Glutamatergic neuron (in vitro differentiated cells): ENCODE results near the gene XRCC4. TPM values are rescaled to one million over a fixed set of nuclear protein-coding genes. Genes with fewer than 3 reads are reported as not detected.

ENCODE experiments used
- DNase-seq: peaks from one replicate; pipeline ENCODE4 v3.0.0; 2022
- H3K27ac Mint-ChIP-seq: one replicate; pipeline ENCODE4 v1.8.0; 2020; ENCODE audit warnings: mild to moderate bottlenecking, mixed read lengths, inconsistent platforms; ENCODE audit not compliant: unreplicated experiment
- H3K27me3 Mint-ChIP-seq: one replicate; pipeline ENCODE4 v1.8.0; 2020; ENCODE audit warnings: mild to moderate bottlenecking, moderate library complexity, mixed read lengths, inconsistent platforms; ENCODE audit not compliant: unreplicated experiment
- H3K36me3 Mint-ChIP-seq: one replicate; pipeline ENCODE4 v1.8.0; 2020; ENCODE audit warnings: mild to moderate bottlenecking, mixed read lengths, inconsistent platforms; ENCODE audit not compliant: unreplicated experiment
- H3K4me1 Mint-ChIP-seq: one replicate; pipeline ENCODE4 v1.8.0; 2020; ENCODE audit warnings: mild to moderate bottlenecking, low read depth, mixed read lengths, inconsistent platforms; ENCODE audit not compliant: unreplicated experiment
- H3K4me3 Mint-ChIP-seq: one replicate; pipeline ENCODE4 v1.8.0; 2020; ENCODE audit warnings: mild to moderate bottlenecking, mixed read lengths, inconsistent platforms; ENCODE audit not compliant: unreplicated experiment
- H3K9me3 Mint-ChIP-seq: one replicate; pipeline ENCODE4 v1.8.0; 2020; ENCODE audit warnings: mild to moderate bottlenecking, moderate library complexity, mixed read lengths, inconsistent platforms; ENCODE audit not compliant: unreplicated experiment
- CTCF ChIP-seq: fragments of 200-600 bp; sonication (generic); IDR thresholded peaks from one replicate; pipeline ENCODE4 v1.5.0; 2021; ENCODE audit not compliant: partially characterized antibody, unreplicated experiment
- total RNA-seq: library from RNA; stranded (reverse); fragmentation: NEBNext Ultra II Directional; extraction: Animal tissue kit (Norgen Biotek cat#: 25700); gene quantifications from one replicate; pipeline ENCODE4 v1.2.1, GENCODE V29; 2021; ENCODE audit not compliant: unreplicated experiment

The XRCC4 gene
- total RNA-seq, 1 donor from 2014 or later = 5.9 TPM

GRCh38 chr5:83192947-83193346 lies 115.6 kb downstream of the XRCC4 start:
- peaks cover 4% of the 10 kb centered on the region for H3K4me1 Mint-ChIP-seq
- no peaks in the 10 kb centered on the region for H3K27me3 Mint-ChIP-seq

GRCh38 chr5:83197326-83197967 lies 120.1 kb downstream of the XRCC4 start:
- DNase-seq = no peak
- no peak for TF ChIP-seq CTCF
- Mint-ChIP-seq H3K36me3 (no peaks in the 10 kb centered on the region), H3K4me3 (peak overlapping the region; percentile 48), H3K9me3 (no peaks in the 10 kb centered on the region), H3K4me1 (peaks cover 16% of the 10 kb centered on the region), H3K27me3 (no peaks in the 10 kb centered on the region), H3K27ac (peak overlapping the region; percentile 84)

More at GRCh38 chr5:83192947-83193346, 115.6 kb downstream of the XRCC4 start:
- peaks cover 3% of the 10 kb centered on the region for H3K9me3 Mint-ChIP-seq
- no peaks in the 10 kb centered on the region for H3K36me3 Mint-ChIP-seq
- H3K4me3 Mint-ChIP-seq = no peak overlapping the region
- DNase-seq = no peak
- TF ChIP-seq CTCF = no peak
- H3K27ac Mint-ChIP-seq = no peak overlapping the region

GRCh38 chr5:83199126-83199525 lies 121.8 kb downstream of the XRCC4 start:
- Mint-ChIP-seq H3K27ac (peak overlapping the region; percentile 4), H3K36me3 (no peaks in the 10 kb centered on the region), H3K4me1 (peaks cover 16% of the 10 kb centered on the region), H3K9me3 (no peaks in the 10 kb centered on the region), H3K27me3 (no peaks in the 10 kb centered on the region), H3K4me3 (no peak overlapping the region)
- no peak for TF ChIP-seq CTCF
- no peak for DNase-seq

GRCh38 chr5:83204651-83205050 lies 127.3 kb downstream of the XRCC4 start:
- Mint-ChIP-seq H3K4me3 (no peak overlapping the region), H3K36me3 (no peaks in the 10 kb centered on the region), H3K27ac (no peak overlapping the region), H3K9me3 (no peaks in the 10 kb centered on the region), H3K4me1 (peaks cover 2% of the 10 kb centered on the region), H3K27me3 (no peaks in the 10 kb centered on the region)
- no peak for DNase-seq
- no peak for TF ChIP-seq CTCF

GRCh38 chr5:83209963-83210362 lies 132.6 kb downstream of the XRCC4 start:
- no peak overlapping the region for H3K27ac Mint-ChIP-seq
- H3K9me3 Mint-ChIP-seq = no peaks in the 10 kb centered on the region
- DNase-seq = no peak
- no peaks in the 10 kb centered on the region for H3K27me3 Mint-ChIP-seq
- H3K4me3 Mint-ChIP-seq = no peak overlapping the region
- peaks cover 3% of the 10 kb centered on the region for H3K4me1 Mint-ChIP-seq
- TF ChIP-seq CTCF = no peak
- no peaks in the 10 kb centered on the region for H3K36me3 Mint-ChIP-seq
